OCI-LY3 (cell line): ENCODE data around the gene TRABD.

Experiments used
- CTCF ChIP-seq: fragments of 200-600, 300-600 bp; sonication (generic); IDR thresholded peaks from 2 replicates; pipeline ENCODE4 v1.5.1; 2014; ENCODE audit warnings: antibody characterized with exemption, low read length, low read depth
- EZH2phosphoT487 ChIP-seq: fragments of 200-600 bp; shearing (Covaris generic); IDR thresholded peaks from 2 replicates; pipeline ENCODE4 v1.6.1; 2018; ENCODE audit warnings: antibody characterized with exemption, mixed run types, low read depth

DNA sequence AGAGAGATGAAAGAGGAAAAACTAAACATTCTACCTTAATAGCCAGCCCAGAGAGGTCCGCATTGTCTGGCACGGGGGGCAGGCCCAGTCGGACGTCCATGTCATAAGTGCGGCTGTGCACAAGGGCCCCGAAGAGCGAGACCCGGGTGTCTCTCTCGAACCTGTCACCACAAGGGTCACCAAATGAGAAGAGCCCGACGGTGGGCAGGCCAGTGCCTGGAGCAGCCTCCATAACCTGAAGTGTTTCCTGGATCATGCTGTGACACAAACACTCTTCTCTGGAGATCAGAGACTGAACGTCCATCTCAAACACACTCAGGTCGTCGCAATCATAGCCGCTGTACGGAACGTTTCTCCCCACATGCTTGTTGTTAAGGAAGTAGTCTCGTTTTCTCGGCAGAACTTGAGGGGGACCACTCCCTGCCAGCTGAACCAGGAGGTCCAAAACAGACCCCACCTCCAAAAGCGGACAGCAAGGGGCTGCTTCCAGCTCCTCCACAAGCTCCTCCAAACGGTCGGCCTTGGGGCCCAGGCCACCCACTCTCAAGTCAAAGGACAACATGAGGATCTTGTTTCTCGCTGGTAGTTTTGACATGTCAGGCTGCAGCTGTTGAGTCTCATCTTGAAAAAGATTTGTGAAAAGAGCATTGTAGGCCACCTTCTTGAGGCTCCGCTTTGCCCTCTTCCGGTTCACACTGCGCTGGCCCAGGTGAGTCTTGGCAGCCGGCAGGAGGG lies 58.1 kb downstream of the TRABD start:
- TF ChIP-seq CTCF (no peak), EZH2phosphoT487 (no peak)
